Astrocyte of the cerebellum (primary cell): ENCODE data around the gene RELN.

Experiments
- DNase-seq: peaks from one replicate; pipeline ENCODE4 v3.0.0-alpha.2; 2011; ENCODE audit warnings: low read depth
- H3K4me3 ChIP-seq: 2 replicates; pipeline ENCODE4 v1.5.1; 2011; ENCODE audit warnings: mild to moderate bottlenecking, low read depth, low read length, moderate library complexity
- in situ Hi-C: cut with HindIII; loops from 2 replicates; pipeline ENCODE4 v1.10.0; 2017; ENCODE audit warnings: low sequenced_read_pairs
- TF ChIP-seq, protein P1 (sequence below): IDR thresholded peaks from 2 replicates; pipeline ENCODE4 v1.5.1; 2012; ENCODE audit warnings: low read length, low read depth, moderate library complexity, mild to moderate bottlenecking; ENCODE audit errors: missing control alignments

The RELN gene

DNA sequence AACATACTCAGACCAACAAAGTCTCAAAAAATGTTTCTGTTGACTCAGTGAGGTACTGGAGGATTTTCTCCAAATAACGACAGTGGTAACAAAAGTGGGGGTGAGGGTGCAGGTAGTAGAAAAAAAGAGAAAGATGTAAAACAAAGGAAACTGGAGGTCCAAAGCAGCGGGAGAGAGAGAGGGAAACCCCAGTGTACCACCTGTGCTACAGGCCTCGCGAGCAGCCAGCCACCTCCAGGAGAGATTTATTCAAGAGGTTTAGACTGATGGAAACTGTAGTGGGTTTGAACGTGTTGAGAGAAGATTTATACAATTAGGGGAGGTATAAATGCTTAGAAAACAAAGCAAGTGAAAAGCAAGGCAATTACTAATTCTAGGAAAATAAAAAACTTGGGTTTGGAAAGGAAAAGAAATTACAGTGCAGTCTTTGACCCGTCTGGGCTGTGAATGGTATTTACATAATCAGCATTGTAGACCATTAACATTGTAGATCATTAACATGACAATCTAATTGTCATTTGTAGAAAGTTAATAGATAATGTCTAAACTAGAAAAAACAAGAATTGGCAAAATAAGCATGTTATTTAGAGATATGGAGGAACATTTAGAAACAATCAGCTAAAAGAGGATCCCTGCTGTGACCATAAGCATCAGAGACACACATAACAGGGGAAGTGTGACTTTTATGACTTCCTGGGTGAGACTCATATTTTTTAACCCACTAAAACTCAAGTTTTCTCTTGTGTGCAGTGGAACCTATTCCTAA, 180.0 kb downstream of the RELN start:
- H3K4me3 ChIP-seq: no peak overlapping the region
- DNase-seq: no peak
- in situ Hi-C loops: no loop called here
- TF ChIP-seq, protein P1, sequence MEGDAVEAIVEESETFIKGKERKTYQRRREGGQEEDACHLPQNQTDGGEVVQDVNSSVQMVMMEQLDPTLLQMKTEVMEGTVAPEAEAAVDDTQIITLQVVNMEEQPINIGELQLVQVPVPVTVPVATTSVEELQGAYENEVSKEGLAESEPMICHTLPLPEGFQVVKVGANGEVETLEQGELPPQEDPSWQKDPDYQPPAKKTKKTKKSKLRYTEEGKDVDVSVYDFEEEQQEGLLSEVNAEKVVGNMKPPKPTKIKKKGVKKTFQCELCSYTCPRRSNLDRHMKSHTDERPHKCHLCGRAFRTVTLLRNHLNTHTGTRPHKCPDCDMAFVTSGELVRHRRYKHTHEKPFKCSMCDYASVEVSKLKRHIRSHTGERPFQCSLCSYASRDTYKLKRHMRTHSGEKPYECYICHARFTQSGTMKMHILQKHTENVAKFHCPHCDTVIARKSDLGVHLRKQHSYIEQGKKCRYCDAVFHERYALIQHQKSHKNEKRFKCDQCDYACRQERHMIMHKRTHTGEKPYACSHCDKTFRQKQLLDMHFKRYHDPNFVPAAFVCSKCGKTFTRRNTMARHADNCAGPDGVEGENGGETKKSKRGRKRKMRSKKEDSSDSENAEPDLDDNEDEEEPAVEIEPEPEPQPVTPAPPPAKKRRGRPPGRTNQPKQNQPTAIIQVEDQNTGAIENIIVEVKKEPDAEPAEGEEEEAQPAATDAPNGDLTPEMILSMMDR: no peak

DNA sequence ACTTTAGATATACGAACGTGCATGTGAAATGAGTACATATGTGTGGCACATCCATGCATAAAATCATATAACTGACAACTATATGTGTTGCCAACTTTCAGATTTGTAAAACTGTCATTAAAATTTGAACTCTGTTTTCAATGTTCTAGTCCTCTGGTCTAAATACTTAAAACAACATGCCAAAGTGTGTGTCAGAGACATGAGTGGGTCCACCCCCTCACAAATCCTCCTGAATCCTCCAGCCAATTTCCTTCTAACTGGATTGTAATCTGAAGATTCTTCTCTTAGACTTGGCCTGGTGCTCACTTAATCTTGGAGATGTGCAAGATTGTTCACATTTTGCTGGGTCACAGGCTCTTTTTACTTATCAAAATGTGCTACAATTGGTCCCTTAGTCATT, 184.1 kb downstream of the RELN start:
- TF ChIP-seq, protein P1: no peak
- no peak for DNase-seq
- H3K4me3 ChIP-seq: no peak overlapping the region
- in situ Hi-C loops: no loop called here

DNA sequence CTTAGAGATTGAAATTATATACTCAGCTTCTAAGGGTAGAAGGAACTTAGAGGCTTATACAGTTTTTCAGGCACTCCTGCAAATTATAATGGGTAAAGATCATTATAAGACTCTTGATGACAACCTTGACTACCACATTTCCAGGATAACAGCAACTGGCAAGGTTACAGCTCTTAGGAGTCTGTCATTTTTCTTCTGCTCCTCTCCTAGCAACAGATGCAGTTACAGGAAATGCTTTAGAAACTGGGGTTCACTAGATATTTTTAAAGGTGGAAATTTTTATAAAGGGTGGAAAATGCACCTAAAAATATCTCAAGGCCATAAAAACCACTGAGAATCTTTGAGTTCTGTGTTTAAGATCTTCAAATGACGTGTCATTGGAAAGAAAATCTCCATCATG, 185.8 kb downstream of the RELN start:
- no peak for DNase-seq
- H3K4me3 ChIP-seq: no peak overlapping the region
- in situ Hi-C loops: no loop called here
- TF ChIP-seq, protein P1: no peak

DNA sequence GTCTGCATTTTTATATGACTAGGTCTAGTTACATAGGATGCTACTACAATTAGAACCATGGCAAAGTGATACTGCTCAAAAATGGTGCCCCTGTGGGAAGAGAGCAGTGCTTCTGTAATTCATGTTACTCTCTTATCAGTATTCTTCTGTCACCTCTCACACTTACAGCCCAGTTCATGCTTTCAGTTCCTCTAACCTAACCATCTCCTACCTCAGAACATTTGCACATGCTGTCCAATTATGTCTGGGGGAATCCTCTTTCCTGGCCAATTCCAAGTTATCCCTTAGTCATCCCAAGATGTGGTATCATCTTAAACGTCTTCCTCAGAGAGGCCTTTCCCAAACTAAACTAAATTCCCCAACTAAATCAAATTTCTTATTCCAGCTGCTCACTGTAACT, 190.2 kb downstream of the RELN start:
- H3K4me3 ChIP-seq: no peak overlapping the region
- TF ChIP-seq, protein P1: no peak
- in situ Hi-C loops: no loop called here
- DNase-seq: no peak

DNA sequence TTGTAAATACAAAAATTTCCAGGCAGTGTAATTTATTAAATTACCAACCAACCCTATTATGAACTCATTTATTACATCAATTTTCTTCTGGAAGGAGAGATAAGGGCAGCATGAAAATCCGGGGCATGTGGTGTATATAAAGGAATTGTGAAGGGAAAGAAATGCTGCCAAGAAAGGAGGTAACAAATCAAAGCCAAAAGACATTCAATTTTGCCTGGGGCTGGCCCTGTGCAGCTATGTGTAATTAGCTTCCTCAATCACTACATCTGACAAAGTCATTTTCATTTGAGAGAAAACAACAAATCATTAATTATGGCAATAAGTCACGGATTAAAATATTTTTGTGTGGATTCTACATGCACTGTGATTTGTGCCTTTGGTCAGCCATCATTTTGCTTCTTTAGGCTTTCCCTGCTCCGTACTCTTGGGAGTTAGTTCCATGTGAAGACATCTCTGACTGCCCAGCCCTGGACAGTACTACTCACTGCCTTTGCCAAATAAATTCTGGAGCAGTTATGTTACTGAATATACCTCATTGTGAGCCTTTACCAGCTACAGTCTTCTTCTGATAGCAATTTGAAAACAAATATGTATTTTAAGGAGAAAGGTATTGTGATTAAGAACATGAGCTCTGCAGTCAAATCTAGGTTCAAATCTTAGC, 191.7 kb downstream of the RELN start:
- DNase-seq: no peak
- in situ Hi-C loops: no loop called here
- TF ChIP-seq, protein P1: no peak
- no peak overlapping the region for H3K4me3 ChIP-seq

DNA sequence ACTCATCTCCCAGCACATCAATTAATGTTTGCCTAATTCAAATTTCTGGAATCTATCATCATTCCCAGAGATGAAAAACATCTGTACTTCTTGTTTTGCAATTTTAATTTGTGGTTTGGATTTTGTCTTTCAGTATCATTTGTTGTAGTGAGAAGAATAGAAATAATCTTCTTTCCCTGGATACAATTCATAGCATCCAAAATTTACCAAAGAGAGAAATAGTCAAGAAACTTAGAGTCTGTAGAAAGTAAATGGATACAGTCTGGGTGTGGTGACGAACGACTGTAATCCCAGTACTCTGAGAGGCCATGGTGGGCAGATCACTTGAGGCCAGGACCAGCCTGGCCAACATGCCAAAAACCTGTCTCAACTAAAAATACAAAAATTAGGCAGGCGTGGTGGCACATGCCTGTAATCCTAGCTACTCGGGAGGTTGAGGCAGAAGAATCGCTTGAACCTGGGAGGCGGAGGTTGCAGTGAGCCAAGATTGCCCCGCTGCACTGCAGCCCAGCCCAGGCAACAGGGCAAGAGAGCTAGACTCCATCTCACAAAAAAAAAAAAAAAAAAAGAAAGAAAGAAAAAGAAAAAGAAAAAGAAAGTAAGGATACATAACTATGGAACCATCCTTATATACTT, 193.0 kb downstream of the RELN start:
- in situ Hi-C loops: no loop called here
- no peak for DNase-seq

More for the DNA sequence above, 193.0 kb downstream of the RELN start:
- TF ChIP-seq, protein P1: no peak
- H3K4me3 ChIP-seq: no peak overlapping the region
